Panc1 (cell line): ENCODE data around the gene GID4. TPM values are rescaled to one million over a fixed set of nuclear protein-coding genes. Genes with fewer than 3 reads are reported as not detected.

Source experiments
- ATAC-seq: fragments of 200-7000 bp; cut with Tn5 transposase; 2 replicates; pipeline ENCODE4 v1.9.1; 2020; ENCODE audit warnings: mild to moderate bottlenecking, moderate library complexity
- BruUV-seq: library from RNA; stranded (reverse); fragments of 400-500 nt; replicated peaks from 2 replicates; lab custom pipeline; 2021; lab: Mats Ljungman, UMichigan
- CTCF ChIA-PET: fragments of 300-600 bp; sonication (Branson Sonifier 250); formaldehyde crosslinking; loops from one replicate; lab custom pipeline; 2022; ENCODE audit warnings: antibody characterized with exemption; lab: Charles Lee
- POLR2A ChIA-PET: fragments of 300-600 bp; sonication (Branson Sonifier 250); formaldehyde crosslinking; loops from one replicate; lab custom pipeline; 2022; ENCODE audit warnings: antibody characterized with exemption; lab: Charles Lee
- DNase-seq: peaks from one replicate; pipeline ENCODE4 v3.0.0-alpha.2; 2010; ENCODE audit warnings: low read depth, low spot score
- H3K27ac ChIP-seq: 2 replicates; pipeline ENCODE4 v1.5.1; 2011; ENCODE audit warnings: mild to moderate bottlenecking, low read length, inconsistent platforms
- H3K27me3 ChIP-seq: fragments of 200-500 bp; sonication (Bioruptor generic); 2 replicates; pipeline ENCODE4 v1.6.0; 2014; ENCODE audit warnings: low read length, inconsistent platforms; ENCODE audit not compliant: control insufficient read depth, insufficient read depth
- H3K36me3 ChIP-seq: fragments of 200-500 bp; sonication (Bioruptor generic); 2 replicates; pipeline ENCODE4 v1.5.1; 2014; ENCODE audit warnings: inconsistent platforms, mild to moderate bottlenecking, low read length, moderate library complexity; ENCODE audit not compliant: control insufficient read depth, insufficient read depth
- H3K4me1 ChIP-seq: 2 replicates; pipeline ENCODE4 v1.5.1; 2011; ENCODE audit warnings: inconsistent platforms, mild to moderate bottlenecking, low read length, moderate library complexity; ENCODE audit not compliant: control insufficient read depth, insufficient read depth
- H3K4me3 ChIP-seq, 2 experiments: 2 replicates each; pipeline ENCODE4 v1.5.1; 2011 to 2012; ENCODE audit warnings: low read depth in 2 of 2, low read length in 2 of 2, mild to moderate bottlenecking in 2 of 2, inconsistent platforms in 1 of 2, moderate library complexity in 1 of 2
- H3K9me3 ChIP-seq: fragments of 200-500 bp; sonication (Bioruptor generic); 2 replicates; pipeline ENCODE4 v1.5.1; 2014; ENCODE audit warnings: low read depth, mild to moderate bottlenecking, inconsistent platforms, low read length, moderate library complexity; ENCODE audit not compliant: control insufficient read depth, insufficient read depth
- CTCF ChIP-seq: fragments of 450-650 bp; IDR thresholded peaks from 2 replicates; pipeline ENCODE4 v1.5.1; 2017; ENCODE audit warnings: mild to moderate bottlenecking
- POLR2AphosphoS5 ChIP-seq: IDR thresholded peaks from 2 replicates; pipeline ENCODE4 v1.6.1; 2012; ENCODE audit warnings: mild to moderate bottlenecking, low read depth, low read length, moderate library complexity
- REST ChIP-seq, 2 experiments: IDR thresholded peaks; 2 replicates each; pipeline ENCODE4 v1.6.1; 2011 to 2012; ENCODE audit warnings: low read depth in 2 of 2, control low read depth in 1 of 2, low read length in 1 of 2, mild to moderate bottlenecking in 1 of 2, moderate library complexity in 1 of 2; ENCODE audit not compliant: insufficient read depth in 1 of 2
- SIN3A ChIP-seq: IDR thresholded peaks from 2 replicates; pipeline ENCODE4 v1.6.1; 2012; ENCODE audit warnings: low read depth, mild to moderate bottlenecking, low read length, moderate library complexity, borderline replicate concordance; ENCODE audit not compliant: insufficient read depth
- TCF7L2 ChIP-seq: IDR thresholded peaks from 2 replicates; pipeline ENCODE4 v1.6.1; 2011; ENCODE audit warnings: mild to moderate bottlenecking, low read depth, low read length, inconsistent platforms
- in situ Hi-C: cut with HindIII; loops from 2 replicates; pipeline ENCODE4 v1.10.0; 2016; ENCODE audit warnings: low sequenced_read_pairs, low pct_unique_long_range_greater_than_20kb
- intact Hi-C: fragments of 100-400 bp; cut with micrococcal nuclease; formaldehyde crosslinking; loops from one replicate; pipeline ENCODE4 v1.10.0; 2022; ENCODE audit not compliant: unreplicated experiment
- total RNA-seq: library from RNA; stranded (reverse); gene quantifications from one replicate; pipeline ENCODE4 v1.2.1, GENCODE V29; 2021; ENCODE audit not compliant: unreplicated experiment

The GID4 gene
- total RNA-seq, 1 experiment from 2014 or later: 11.1 TPM

GRCh38 chr17:18021372-18021771 lies 17.8 kb upstream of the GID4 start:
- ATAC-seq: no peak

GRCh38 chr17:18025241-18025944 lies 13.8 kb upstream of the GID4 start:
- CTCF ChIA-PET: no interaction called here
- TF ChIP-seq TCF7L2: no peak
- TF ChIP-seq POLR2AphosphoS5: no peak
- no peak for TF ChIP-seq SIN3A
- no peak for TF ChIP-seq REST (IDR thresholded peaks at IDR 0.05; ENCODE audit: insufficient read depth in 1 of 2, low read depth in 2 of 2, low read length in 1 of 2)
- TF ChIP-seq CTCF: no peak
- Histone ChIP-seq H3K27me3 (no peaks in the 10 kb centered on the region), H3K9me3 (no peaks in the 10 kb centered on the region), H3K4me3 (no peak overlapping the region), H3K27ac (no peak overlapping the region), H3K4me1 (no peaks in the 10 kb centered on the region), H3K36me3 (no peaks in the 10 kb centered on the region; the same call in 1 of the 2 replicates)
- intact Hi-C loops: no loop called here
- ATAC-seq (no peak), DNase-seq (no peak)
- BruUV-seq: no TSS peak
- POLR2A ChIA-PET: no interaction called here
- in situ Hi-C loops: no loop called here

More at GRCh38 chr17:18021372-18021771, 17.8 kb upstream of the GID4 start:
- ChIA-PET CTCF (no interaction called here), POLR2A (no interaction called here)
- no TSS peak for BruUV-seq
- no peak for DNase-seq
- TF ChIP-seq REST (IDR thresholded peaks at IDR 0.05; ENCODE audit: insufficient read depth in 1 of 2, low read depth in 2 of 2, low read length in 1 of 2) (no peak), POLR2AphosphoS5 (no peak), SIN3A (no peak), CTCF (no peak)
- Histone ChIP-seq H3K9me3 (no peaks in the 10 kb centered on the region), H3K36me3 (no peaks in the 10 kb centered on the region; the same call in 1 of the 2 replicates), H3K27me3 (no peaks in the 10 kb centered on the region), H3K4me3 (no peak overlapping the region), H3K4me1 (no peaks in the 10 kb centered on the region), H3K27ac (no peak overlapping the region)
- intact Hi-C loops (no loop called here), in situ Hi-C loops (no loop called here)
